SH-SY5Y (cell line): ENCODE data around the gene MLLT3.

Source experiments
- GATA2 ChIP-seq: IDR thresholded peaks from 2 replicates; pipeline ENCODE4 v1.6.1; 2011; ENCODE audit warnings: mild to moderate bottlenecking, low read depth, low read length
- GATA3 ChIP-seq: IDR thresholded peaks from 2 replicates; pipeline ENCODE4 v1.6.1; 2011; ENCODE audit warnings: low read depth, mild to moderate bottlenecking, low read length, moderate library complexity

DNA sequence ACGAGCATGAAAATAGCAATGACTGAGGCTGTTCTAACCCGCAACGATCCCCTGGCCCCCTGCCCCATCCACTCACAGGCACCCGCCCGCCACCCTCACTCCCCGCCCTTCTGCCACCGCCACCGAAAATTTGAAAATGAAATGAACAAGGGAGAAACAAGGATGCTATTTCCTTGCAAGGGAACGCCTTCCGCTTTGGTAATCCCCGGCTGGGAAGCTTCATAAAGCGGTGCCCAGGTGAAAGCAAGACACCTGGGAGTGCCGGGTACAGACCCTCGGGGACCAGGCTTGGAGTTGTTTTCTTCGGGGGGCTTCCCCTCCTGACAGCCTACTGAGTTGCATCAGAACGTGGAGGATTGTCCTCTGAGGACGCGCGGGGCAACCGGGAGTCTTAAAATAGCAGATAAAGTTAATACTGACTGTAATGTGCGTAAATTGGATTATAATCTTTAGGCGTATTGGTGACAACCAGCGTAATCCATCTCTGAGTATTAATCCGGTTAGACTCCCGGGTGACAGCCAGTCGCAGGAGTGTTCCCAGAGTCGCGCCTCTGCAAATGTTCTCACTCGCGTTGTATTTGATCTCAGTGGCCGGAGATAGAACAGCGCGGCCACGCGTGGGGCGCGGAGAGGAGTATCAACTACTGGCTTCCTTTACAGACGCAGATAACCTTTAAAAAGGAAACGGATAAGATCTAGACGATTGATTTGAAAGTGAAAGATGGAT, 885 bp upstream of the MLLT3 start:
- TF ChIP-seq GATA2 (no peak), GATA3 (no peak)
